ENCODE results near the gene SLC22A15. TPM values are rescaled to one million over a fixed set of nuclear protein-coding genes. Genes with fewer than 3 reads are reported as not detected.

The SLC22A15 gene
- total and polyA plus RNA-seq, 2 experiments from 2014 or later, result 2.7 to 3.8 TPM

- TF ChIP-seq JUNB (IDR thresholded peaks at IDR 0.05; ENCODE audit: unreplicated experiment) (no peak), ETS1 (IDR thresholded peaks at IDR 0.05) (no peak), ZNF114 (CRISPR knock-in tag; IDR thresholded peaks at IDR 0.05) (no peak), CREB1 (CRISPR knock-in tag; IDR thresholded peaks at IDR 0.05; ENCODE audit: low read depth) (no peak), POLR2AphosphoS5 (IDR thresholded peaks at IDR 0.05; ENCODE audit: low read depth) (no peak), ZNF331 (CRISPR knock-in tag; IDR thresholded peaks at IDR 0.05; ENCODE audit: low read depth) (no peak), NANOG (IDR thresholded peaks at IDR 0.05; ENCODE audit: borderline replicate concordance) (no peak), STAT1 (IDR thresholded peaks at IDR 0.05; ENCODE audit: unreplicated experiment) (no peak), EZH2 (IDR thresholded peaks at IDR 0.05; ENCODE audit: low read depth, unreplicated experiment) (no peak)
- TF ChIP-seq, protein P1, sequence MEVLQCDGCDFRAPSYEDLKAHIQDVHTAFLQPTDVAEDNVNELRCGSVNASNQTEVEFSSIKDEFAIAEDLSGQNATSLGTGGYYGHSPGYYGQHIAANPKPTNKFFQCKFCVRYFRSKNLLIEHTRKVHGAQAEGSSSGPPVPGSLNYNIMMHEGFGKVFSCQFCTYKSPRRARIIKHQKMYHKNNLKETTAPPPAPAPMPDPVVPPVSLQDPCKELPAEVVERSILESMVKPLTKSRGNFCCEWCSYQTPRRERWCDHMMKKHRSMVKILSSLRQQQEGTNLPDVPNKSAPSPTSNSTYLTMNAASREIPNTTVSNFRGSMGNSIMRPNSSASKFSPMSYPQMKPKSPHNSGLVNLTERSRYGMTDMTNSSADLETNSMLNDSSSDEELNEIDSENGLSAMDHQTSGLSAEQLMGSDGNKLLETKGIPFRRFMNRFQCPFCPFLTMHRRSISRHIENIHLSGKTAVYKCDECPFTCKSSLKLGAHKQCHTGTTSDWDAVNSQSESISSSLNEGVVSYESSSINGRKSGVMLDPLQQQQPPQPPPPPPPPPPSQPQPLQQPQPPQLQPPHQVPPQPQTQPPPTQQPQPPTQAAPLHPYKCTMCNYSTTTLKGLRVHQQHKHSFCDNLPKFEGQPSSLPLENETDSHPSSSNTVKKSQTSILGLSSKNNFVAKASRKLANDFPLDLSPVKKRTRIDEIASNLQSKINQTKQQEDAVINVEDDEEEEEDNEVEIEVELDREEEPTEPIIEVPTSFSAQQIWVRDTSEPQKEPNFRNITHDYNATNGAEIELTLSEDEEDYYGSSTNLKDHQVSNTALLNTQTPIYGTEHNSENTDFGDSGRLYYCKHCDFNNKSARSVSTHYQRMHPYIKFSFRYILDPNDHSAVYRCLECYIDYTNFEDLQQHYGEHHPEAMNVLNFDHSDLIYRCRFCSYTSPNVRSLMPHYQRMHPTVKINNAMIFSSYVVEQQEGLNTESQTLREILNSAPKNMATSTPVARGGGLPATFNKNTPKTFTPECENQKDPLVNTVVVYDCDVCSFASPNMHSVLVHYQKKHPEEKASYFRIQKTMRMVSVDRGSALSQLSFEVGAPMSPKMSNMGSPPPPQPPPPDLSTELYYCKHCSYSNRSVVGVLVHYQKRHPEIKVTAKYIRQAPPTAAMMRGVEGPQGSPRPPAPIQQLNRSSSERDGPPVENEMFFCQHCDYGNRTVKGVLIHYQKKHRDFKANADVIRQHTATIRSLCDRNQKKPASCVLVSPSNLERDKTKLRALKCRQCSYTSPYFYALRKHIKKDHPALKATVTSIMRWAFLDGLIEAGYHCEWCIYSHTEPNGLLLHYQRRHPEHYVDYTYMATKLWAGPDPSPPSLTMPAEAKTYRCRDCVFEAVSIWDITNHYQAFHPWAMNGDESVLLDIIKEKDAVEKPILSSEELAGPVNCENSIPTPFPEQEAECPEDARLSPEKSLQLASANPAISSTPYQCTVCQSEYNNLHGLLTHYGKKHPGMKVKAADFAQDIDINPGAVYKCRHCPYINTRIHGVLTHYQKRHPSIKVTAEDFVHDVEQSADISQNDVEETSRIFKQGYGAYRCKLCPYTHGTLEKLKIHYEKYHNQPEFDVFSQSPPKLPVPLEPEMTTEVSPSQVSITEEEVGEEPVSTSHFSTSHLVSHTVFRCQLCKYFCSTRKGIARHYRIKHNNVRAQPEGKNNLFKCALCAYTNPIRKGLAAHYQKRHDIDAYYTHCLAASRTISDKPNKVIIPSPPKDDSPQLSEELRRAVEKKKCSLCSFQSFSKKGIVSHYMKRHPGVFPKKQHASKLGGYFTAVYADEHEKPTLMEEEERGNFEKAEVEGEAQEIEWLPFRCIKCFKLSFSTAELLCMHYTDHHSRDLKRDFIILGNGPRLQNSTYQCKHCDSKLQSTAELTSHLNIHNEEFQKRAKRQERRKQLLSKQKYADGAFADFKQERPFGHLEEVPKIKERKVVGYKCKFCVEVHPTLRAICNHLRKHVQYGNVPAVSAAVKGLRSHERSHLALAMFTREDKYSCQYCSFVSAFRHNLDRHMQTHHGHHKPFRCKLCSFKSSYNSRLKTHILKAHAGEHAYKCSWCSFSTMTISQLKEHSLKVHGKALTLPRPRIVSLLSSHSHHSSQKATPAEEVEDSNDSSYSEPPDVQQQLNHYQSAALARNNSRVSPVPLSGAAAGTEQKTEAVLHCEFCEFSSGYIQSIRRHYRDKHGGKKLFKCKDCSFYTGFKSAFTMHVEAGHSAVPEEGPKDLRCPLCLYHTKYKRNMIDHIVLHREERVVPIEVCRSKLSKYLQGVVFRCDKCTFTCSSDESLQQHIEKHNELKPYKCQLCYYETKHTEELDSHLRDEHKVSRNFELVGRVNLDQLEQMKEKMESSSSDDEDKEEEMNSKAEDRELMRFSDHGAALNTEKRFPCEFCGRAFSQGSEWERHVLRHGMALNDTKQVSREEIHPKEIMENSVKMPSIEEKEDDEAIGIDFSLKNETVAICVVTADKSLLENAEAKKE (CRISPR knock-in tag; IDR thresholded peaks at IDR 0.05), result no peak
- TF ChIP-seq, protein P2, sequence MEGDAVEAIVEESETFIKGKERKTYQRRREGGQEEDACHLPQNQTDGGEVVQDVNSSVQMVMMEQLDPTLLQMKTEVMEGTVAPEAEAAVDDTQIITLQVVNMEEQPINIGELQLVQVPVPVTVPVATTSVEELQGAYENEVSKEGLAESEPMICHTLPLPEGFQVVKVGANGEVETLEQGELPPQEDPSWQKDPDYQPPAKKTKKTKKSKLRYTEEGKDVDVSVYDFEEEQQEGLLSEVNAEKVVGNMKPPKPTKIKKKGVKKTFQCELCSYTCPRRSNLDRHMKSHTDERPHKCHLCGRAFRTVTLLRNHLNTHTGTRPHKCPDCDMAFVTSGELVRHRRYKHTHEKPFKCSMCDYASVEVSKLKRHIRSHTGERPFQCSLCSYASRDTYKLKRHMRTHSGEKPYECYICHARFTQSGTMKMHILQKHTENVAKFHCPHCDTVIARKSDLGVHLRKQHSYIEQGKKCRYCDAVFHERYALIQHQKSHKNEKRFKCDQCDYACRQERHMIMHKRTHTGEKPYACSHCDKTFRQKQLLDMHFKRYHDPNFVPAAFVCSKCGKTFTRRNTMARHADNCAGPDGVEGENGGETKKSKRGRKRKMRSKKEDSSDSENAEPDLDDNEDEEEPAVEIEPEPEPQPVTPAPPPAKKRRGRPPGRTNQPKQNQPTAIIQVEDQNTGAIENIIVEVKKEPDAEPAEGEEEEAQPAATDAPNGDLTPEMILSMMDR (conservative IDR thresholded peaks at IDR 0.05; ENCODE audit: low read depth in 2 of 2), result no peak
- TF ChIP-seq, protein P3, sequence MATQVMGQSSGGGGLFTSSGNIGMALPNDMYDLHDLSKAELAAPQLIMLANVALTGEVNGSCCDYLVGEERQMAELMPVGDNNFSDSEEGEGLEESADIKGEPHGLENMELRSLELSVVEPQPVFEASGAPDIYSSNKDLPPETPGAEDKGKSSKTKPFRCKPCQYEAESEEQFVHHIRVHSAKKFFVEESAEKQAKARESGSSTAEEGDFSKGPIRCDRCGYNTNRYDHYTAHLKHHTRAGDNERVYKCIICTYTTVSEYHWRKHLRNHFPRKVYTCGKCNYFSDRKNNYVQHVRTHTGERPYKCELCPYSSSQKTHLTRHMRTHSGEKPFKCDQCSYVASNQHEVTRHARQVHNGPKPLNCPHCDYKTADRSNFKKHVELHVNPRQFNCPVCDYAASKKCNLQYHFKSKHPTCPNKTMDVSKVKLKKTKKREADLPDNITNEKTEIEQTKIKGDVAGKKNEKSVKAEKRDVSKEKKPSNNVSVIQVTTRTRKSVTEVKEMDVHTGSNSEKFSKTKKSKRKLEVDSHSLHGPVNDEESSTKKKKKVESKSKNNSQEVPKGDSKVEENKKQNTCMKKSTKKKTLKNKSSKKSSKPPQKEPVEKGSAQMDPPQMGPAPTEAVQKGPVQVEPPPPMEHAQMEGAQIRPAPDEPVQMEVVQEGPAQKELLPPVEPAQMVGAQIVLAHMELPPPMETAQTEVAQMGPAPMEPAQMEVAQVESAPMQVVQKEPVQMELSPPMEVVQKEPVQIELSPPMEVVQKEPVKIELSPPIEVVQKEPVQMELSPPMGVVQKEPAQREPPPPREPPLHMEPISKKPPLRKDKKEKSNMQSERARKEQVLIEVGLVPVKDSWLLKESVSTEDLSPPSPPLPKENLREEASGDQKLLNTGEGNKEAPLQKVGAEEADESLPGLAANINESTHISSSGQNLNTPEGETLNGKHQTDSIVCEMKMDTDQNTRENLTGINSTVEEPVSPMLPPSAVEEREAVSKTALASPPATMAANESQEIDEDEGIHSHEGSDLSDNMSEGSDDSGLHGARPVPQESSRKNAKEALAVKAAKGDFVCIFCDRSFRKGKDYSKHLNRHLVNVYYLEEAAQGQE (IDR thresholded peaks at IDR 0.05; ENCODE audit: unreplicated experiment), result no peak
- Histone ChIP-seq H3K9me2 (ENCODE audit: insufficient read depth) (no peaks in the 10 kb centered on the region), H3K4me2 (no peak overlapping the region), H3K27me3 (ENCODE audit: insufficient read depth) (no peaks in the 10 kb centered on the region), H2AFZ (no peak overlapping the region), H3K36me3 (ENCODE audit: insufficient read depth) (no peaks in the 10 kb centered on the region), H3K27ac (ENCODE audit: low read depth) (no peak overlapping the region), H3K4me3 (no peak overlapping the region), H3F3A (replicated peaks; ENCODE audit: low read depth) (no peaks in the 10 kb centered on the region), H3K79me2 (replicated peaks; ENCODE audit: insufficient read depth) (peaks cover 30% of the 10 kb centered on the region), H4K20me1 (replicated peaks; ENCODE audit: insufficient read depth) (no peaks in the 10 kb centered on the region), H3K4me1 (ENCODE audit: insufficient read depth) (peaks cover 21% of the 10 kb centered on the region)
- no peaks in the 10 kb centered on the region for H3K27me3 Mint-ChIP-seq (ENCODE audit: insufficient read depth, low read depth, poor library complexity)
- DNase-seq (ENCODE audit: low spot score), result no peak
- ATAC-seq, result no peak
- H3K36me3 Mint-ChIP-seq (ENCODE audit: low read depth), result no peaks in the 10 kb centered on the region
- H3K9me3 Mint-ChIP-seq, result no peaks in the 10 kb centered on the region
- H3K4me1 Mint-ChIP-seq, result peaks cover 21% of the 10 kb centered on the region
- H3K27ac Mint-ChIP-seq, result no peak overlapping the region
- no peak overlapping the region for H3K4me3 Mint-ChIP-seq
Measured at GRCh38 chr1:115982400-115982799, 6.1 kb downstream of the SLC22A15 start.

Data from GM23338 (cell line).